ENCODE results near the gene EIPR1. TPM values are rescaled to one million over a fixed set of nuclear protein-coding genes. Genes with fewer than 3 reads are reported as not detected.

The EIPR1 gene
- total and polyA plus RNA-seq, 2 experiments from 2014 or later = 23.2 to 28.2 TPM

DNA sequence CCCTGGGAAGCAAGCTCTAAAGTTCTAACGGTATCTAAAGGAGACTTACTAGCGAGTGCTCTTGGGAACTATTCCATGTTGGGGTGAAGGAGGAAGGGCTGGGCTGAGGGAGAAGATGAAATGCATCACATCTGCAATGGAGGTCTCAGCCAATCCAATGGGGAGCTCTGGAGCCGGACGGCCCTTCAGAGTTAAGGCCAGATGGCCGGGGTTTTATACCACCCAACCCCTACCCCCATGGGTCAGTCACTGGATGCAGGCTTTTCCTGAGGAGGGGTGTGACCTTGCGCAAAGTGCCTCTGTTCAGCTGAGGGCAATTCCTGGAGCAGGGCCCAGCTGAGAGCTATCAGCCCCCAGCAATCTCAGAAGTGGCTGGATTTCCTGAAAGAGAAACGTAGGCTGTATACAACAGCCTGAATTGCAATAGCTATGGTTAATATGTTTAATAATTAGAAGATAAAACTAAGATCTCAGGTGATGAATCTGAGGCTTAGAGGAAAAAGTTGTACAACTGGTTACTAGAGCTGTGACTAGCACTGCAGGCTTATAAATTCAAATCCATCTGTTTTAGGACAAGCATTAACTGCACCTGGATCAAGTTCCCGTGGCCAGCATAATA is 21.6 kb downstream of the EIPR1 start:
- DNase-seq (ENCODE audit: low read depth in 1 of 2, low spot score in 1 of 2) = no peak
- TF ChIP-seq, protein P1, sequence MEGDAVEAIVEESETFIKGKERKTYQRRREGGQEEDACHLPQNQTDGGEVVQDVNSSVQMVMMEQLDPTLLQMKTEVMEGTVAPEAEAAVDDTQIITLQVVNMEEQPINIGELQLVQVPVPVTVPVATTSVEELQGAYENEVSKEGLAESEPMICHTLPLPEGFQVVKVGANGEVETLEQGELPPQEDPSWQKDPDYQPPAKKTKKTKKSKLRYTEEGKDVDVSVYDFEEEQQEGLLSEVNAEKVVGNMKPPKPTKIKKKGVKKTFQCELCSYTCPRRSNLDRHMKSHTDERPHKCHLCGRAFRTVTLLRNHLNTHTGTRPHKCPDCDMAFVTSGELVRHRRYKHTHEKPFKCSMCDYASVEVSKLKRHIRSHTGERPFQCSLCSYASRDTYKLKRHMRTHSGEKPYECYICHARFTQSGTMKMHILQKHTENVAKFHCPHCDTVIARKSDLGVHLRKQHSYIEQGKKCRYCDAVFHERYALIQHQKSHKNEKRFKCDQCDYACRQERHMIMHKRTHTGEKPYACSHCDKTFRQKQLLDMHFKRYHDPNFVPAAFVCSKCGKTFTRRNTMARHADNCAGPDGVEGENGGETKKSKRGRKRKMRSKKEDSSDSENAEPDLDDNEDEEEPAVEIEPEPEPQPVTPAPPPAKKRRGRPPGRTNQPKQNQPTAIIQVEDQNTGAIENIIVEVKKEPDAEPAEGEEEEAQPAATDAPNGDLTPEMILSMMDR (IDR thresholded peaks at IDR 0.05; ENCODE audit: low read depth, low read length) = no peak
- Histone ChIP-seq H3K4me3 (no peak overlapping the region), H3K27ac (no peak overlapping the region), H3K9me3 (ENCODE audit: low read depth) (no peaks in the 10 kb centered on the region), H3K36me3 (no peaks in the 10 kb centered on the region), H3K4me1 (ENCODE audit: low read depth) (no peaks in the 10 kb centered on the region), H3K27me3 (no peaks in the 10 kb centered on the region)

DNA sequence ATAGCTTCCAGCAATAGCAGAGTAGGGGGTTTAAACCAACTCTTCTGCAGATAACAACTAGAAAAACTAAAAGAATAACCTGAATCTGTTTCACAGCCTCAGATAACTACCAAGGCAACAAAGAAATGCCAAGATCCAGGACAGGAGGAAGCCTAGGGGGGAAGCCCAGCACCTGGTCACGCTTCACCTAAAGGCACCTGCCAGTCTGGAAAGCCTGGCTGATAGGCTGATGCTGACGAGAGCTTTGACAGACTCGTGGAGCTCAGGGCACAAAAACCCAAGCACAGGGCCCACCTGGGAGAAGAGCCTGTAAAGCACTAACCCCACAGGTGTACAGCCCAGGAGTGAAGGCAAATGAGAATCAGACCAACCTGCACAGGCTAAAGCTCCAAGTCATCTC is 22.6 kb downstream of the EIPR1 start:
- TF ChIP-seq, protein P1 (IDR thresholded peaks at IDR 0.05; ENCODE audit: low read depth, low read length) = no peak
- Histone ChIP-seq H3K4me3 (no peak overlapping the region), H3K27ac (no peak overlapping the region), H3K27me3 (no peaks in the 10 kb centered on the region), H3K4me1 (ENCODE audit: low read depth) (no peaks in the 10 kb centered on the region), H3K36me3 (no peaks in the 10 kb centered on the region), H3K9me3 (ENCODE audit: low read depth) (no peaks in the 10 kb centered on the region)
- DNase-seq (ENCODE audit: low read depth in 1 of 2, low spot score in 1 of 2) = no peak

DNA sequence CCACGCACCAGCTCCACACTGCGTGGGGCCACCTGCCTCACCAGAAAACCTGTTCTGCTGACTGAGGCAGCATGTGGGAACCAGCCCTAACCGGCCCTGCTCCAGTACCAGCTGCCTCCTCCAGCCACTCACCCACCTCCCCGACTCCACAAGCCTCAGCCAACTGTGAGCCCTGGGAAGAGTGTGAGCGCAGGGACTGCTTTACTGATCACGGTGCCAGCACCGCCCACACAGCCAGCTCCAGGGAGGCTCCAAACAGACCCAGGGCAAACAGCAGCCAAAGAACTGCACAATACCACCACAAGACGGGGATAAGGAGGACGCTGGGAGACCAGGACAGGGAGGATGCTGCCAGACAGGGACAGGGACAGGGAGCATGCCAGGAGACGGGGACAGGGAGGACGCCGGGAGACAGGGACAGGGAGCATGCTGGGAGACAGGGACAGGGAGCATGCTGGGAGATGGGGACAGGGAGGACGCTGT is 28.4 kb downstream of the EIPR1 start:
- Histone ChIP-seq H3K4me1 (ENCODE audit: low read depth) (no peaks in the 10 kb centered on the region), H3K4me3 (no peak overlapping the region), H3K27ac (no peak overlapping the region), H3K9me3 (ENCODE audit: low read depth) (no peaks in the 10 kb centered on the region), H3K27me3 (no peaks in the 10 kb centered on the region), H3K36me3 (no peaks in the 10 kb centered on the region)
- TF ChIP-seq, protein P1 (IDR thresholded peaks at IDR 0.05; ENCODE audit: low read depth, low read length) = no peak
- DNase-seq (ENCODE audit: low read depth in 1 of 2, low spot score in 1 of 2) = peak in 1 of 2 donors; percentile 32

DNA sequence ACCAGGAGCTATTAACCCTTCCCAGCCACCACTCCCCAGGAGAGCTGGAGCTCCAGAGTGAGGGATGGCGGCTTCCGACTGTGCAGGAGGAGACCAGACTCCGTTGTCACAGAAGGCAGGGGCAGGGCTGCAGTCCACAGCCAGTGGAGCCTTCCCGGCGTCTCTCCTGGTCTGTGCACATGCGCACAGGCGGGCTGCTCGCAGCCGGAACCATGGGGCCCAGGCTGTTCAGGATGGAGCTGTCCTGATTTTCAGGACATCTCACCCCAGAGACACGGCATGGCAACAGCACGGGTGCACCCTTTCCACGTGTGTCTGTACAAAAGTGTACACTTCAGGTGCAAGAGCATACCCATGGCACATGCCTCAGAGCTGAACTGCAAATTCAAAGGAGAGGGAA is 28.9 kb downstream of the EIPR1 start:
- no peaks in the 10 kb centered on the region for H3K27me3 ChIP-seq
- no peaks in the 10 kb centered on the region for H3K36me3 ChIP-seq
- no peaks in the 10 kb centered on the region for H3K4me1 ChIP-seq (ENCODE audit: low read depth)
- no peak overlapping the region for H3K4me3 ChIP-seq
- no peak overlapping the region for H3K27ac ChIP-seq
- TF ChIP-seq, protein P1 (IDR thresholded peaks at IDR 0.05; ENCODE audit: low read depth, low read length) = no peak
- no peak for DNase-seq (ENCODE audit: low read depth in 1 of 2, low spot score in 1 of 2)
- no peaks in the 10 kb centered on the region for H3K9me3 ChIP-seq (ENCODE audit: low read depth)

DNA sequence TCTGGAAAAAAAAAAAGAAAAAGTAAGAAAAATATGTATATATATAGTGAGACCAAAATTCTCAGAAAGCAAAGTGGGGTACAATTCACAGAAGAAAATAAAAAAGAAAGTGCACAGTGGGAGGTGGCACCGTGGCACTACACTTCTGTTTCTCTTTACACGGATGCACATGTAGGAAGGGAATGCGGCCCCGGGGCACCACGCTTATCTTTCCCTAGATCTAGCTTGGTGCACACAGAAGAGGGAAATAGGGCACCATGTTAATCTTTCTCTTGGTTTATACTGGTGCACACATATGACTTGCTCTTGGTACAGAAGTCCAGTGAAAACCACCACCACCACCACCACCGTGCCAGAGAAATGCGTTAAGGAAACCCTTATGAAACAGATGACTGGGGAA is 32.0 kb downstream of the EIPR1 start:
- Histone ChIP-seq H3K27ac (no peak overlapping the region), H3K4me1 (ENCODE audit: low read depth) (no peaks in the 10 kb centered on the region), H3K27me3 (no peaks in the 10 kb centered on the region), H3K4me3 (no peak overlapping the region), H3K9me3 (ENCODE audit: low read depth) (no peaks in the 10 kb centered on the region), H3K36me3 (no peaks in the 10 kb centered on the region)
- DNase-seq (ENCODE audit: low read depth in 1 of 2, low spot score in 1 of 2) = no peak
- TF ChIP-seq, protein P1 (IDR thresholded peaks at IDR 0.05; ENCODE audit: low read depth, low read length) = no peak

Data from cardiac muscle cell (in vitro differentiated cells and primary cell).